NOMO-1 treated with dmso at 0.1 percent for 144 hours (cell line): ENCODE measurements around the gene TATDN2.

Experiments
- DNase-seq: peaks from one replicate; lab custom pipeline; 2025; ENCODE audit not compliant: unreplicated experiment; lab: John Stamatoyannopoulos, UW

The TATDN2 gene, protein sequence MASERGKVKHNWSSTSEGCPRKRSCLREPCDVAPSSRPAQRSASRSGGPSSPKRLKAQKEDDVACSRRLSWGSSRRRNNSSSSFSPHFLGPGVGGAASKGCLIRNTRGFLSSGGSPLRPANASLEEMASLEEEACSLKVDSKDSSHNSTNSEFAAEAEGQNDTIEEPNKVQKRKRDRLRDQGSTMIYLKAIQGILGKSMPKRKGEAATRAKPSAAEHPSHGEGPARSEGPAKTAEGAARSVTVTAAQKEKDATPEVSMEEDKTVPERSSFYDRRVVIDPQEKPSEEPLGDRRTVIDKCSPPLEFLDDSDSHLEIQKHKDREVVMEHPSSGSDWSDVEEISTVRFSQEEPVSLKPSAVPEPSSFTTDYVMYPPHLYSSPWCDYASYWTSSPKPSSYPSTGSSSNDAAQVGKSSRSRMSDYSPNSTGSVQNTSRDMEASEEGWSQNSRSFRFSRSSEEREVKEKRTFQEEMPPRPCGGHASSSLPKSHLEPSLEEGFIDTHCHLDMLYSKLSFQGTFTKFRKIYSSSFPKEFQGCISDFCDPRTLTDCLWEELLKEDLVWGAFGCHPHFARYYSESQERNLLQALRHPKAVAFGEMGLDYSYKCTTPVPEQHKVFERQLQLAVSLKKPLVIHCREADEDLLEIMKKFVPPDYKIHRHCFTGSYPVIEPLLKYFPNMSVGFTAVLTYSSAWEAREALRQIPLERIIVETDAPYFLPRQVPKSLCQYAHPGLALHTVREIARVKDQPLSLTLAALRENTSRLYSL

DNA sequence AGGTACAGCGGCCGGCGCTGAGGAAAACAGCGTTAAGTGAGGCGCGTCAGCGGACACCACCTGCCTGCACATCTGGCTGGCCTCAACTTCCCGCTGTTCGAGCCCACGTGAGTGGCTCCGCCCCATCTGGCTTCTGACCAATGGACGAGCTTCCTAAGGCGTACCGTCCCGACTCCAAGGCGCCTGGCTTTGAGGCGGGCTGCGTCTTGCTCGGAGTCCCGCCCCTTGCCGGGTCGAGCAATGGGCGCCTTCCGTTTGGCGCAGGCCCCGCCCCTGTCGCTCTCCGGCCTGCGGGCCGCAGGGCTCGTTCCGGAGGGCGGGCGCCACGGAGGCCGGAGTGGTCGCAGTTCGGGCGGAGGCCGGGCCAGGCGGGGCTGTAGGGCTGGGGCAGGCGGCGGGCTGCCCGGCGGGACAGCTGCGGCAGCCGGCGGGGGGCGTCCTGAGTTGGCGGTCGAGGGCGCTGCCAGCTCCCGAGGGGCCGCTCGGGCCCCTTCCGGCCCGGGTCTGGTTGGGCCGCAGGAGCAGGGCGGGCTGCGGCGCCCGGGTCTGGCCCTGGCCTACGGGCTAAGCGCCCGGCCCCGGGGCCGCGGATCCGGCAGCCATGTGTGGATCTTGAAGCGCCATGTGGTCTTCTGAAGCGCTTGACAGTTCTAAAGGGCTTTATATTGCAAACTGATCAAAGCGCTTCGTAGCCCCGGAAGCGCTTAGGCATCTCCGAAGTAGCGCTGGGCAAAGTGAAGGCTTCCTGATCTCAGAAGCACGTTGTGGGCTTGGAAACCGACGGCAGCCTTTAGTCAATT lies at the start of gene TATDN2:
TATDN2 (plus strand) TSS at position 276 of the 800 bp plus-strand sequence. CDS start 742 bp downstream, outside the sequence.
- DNase-seq, result peak; percentile 93

DNA sequence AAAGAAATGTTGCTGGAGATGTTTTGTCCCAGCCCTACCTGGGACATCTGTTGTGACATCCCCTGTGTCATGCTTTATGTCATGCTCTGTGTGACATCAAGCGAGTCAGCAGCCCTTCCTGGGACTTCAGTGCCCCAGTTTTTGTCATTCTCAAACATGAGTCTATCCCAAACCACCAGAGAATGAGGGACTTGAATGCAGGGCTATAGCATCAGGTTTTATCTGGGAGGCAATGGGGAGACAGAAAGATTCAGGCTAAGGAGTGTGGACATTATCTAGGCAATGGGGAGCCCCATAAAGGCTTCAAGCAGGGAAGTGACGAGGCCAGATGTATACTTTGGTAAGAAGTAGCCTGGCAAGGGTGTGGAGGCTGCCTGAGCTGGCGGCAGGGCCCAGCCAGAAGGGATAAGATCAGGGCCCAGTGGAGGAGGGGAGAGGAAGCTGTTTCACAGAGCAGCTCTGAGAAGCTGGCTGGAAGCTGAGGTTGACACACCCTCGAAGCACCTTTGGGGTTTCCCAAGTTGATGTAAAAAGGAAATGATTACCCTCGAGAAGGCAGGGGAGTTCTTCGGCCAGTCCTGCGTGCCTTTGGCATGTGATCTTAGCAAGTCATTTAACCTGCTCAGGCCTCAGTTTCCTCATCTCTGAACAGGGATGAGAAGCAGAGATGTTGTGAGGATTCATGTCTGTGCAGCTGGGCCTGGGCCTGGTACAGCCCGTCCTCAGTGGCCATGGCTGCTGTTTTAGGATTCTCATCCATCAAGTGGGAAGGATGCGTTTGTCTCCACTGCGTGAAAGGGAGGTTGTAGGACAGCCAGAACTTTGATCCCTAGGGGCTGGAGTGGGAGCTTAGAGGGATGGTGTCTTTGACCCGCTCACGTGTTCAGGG lies 49.3 kb upstream of the TATDN2 start:
- peak; percentile 20 for DNase-seq

GRCh38 chr3:10204921-10205320 lies 43.3 kb upstream of the TATDN2 start:
- no peak for DNase-seq

GRCh38 chr3:10205451-10206165 lies 42.7 kb upstream of the TATDN2 start:
- no peak for DNase-seq

DNA sequence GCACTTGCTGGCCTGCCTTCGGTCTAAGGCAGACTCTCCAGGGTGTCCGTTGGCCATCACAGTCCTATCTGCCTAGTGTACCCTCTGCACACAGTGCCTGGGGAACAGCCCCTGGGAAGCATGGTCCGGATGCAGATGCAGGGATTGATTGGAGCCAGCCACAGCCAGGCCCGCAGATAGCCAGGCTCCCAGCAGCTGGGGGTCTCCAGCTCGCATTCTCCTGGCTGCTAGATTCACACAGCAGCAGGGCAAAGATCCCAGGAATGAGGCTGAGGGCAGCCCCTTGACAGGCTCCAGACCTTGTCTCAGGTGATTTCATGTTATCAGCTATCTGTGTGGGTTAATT lies 42.1 kb upstream of the TATDN2 start:
- DNase-seq, result no peak

- DNase-seq, result no peak
Observed at GRCh38 chr3:10213156-10213792, 35.0 kb upstream of the TATDN2 start.

DNA sequence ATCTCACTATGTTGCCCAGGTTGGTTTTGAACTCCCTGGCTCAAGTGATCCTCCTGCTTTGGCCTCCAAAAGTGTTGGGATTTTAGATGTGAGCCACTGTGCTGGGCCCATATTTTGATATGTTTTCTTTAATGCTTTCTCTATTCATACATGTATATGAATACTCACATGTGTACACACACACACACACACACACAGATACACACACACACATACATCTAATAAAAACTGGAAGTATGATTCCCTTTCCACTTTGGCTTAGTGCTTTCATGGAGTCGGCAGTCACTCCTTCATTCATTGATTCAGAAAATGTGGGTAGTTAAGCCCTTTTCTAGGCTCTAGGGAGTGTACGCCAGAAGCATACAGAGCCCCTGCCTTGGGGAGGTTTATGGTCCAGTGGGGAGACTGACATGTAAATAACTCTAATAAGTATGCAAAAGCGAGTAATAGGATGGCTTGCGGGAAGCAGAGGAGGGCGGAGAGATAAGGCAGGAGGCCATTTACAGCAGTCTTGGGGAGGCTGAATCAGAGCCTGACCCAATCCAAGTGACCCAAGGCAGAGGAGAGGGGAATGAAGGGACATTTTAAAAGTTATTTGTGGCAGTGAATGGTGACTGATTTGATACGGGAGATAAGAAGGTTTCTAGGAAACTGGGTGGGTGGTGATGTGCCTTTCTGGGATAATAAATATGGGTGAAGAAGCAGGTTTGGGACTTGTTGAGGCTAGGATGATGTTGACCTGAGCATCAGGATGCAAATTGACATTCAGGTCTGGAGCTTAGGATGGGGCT lies 32.5 kb upstream of the TATDN2 start:
- DNase-seq, result no peak

- no peak for DNase-seq
Observed at GRCh38 chr3:10217359-10217758, 30.9 kb upstream of the TATDN2 start.

- DNase-seq, result no peak
Observed at GRCh38 chr3:10219737-10220136, 28.5 kb upstream of the TATDN2 start.

GRCh38 chr3:10223676-10224639 lies 24.3 kb upstream of the TATDN2 start:
- peak; percentile 54 for DNase-seq

DNA sequence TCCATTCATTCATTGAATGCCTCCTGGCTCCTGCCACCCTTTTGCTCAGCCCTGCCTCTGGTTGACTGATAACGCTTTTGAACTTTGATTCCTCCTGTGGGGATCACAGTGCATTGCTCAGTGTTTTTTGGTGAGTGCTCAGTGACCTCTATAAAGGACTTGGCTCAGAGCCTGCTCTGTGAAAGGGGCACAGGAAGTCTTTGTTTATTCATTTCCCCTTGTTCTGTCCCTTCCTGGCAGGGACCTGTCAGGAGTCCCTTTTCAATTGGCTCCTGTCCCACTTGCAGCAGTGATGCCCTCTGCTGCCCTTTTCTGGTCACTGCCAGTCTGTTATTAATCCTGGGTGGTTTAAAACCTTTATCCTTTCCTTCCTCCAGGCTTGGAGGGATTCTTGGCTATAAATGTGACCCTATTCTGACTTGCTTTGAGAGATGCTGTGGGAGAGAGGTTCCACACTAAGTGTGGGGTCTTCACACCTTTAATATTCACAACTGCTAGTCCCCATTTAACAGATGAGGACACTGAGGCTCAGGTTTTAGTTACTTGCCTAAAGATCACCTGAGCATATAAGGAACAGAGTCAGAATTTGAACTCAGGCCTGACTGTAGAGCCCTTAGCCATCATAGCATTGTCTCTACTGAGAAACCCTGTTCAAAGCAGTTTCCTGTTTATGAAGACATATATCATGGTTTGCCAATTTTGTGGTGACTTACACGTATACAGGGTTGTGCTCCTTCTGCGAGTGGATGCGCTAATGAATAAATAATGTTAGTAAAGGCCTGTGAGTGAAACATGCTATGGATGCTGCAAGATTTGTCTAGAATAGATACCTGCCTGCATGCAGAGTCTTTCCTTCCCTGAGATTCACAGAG lies 23.2 kb upstream of the TATDN2 start:
- DNase-seq, result peak; percentile 57

GRCh38 chr3:10226293-10226692 lies 22.0 kb upstream of the TATDN2 start:
- DNase-seq, result no peak

- no peak for DNase-seq
Observed at GRCh38 chr3:10228248-10228950, 19.9 kb upstream of the TATDN2 start.

- no peak for DNase-seq
Observed at GRCh38 chr3:10229576-10229975, 18.7 kb upstream of the TATDN2 start.

GRCh38 chr3:10232137-10232536 lies 16.1 kb upstream of the TATDN2 start:
- DNase-seq, result no peak

GRCh38 chr3:10233988-10234387 lies 14.3 kb upstream of the TATDN2 start:
- DNase-seq, result no peak
